IMR-90 (cell line): ENCODE measurements around the gene RFTN1.

ENCODE experiments used
- BHLHE40 ChIP-seq: fragments of 150-350 bp; IDR thresholded peaks from 2 replicates; pipeline ENCODE4 v1.6.1; 2016; ENCODE audit warnings: mild to moderate bottlenecking, low read depth, low read length
- CTCF ChIP-seq: conservative IDR thresholded peaks from 2 replicates; pipeline ENCODE4 v1.5.1; 2012; ENCODE audit warnings: mild to moderate bottlenecking, low read depth, low read length, improper control_type of control experiment
- ELK1 ChIP-seq: fragments of 150-350 bp; IDR thresholded peaks from 2 replicates; pipeline ENCODE4 v1.6.1; 2016; ENCODE audit warnings: low read depth, mild to moderate bottlenecking, low read length, moderate library complexity, borderline replicate concordance
- POLR2A ChIP-seq: IDR thresholded peaks from 2 replicates; pipeline ENCODE4 v1.6.1; 2012; ENCODE audit warnings: mild to moderate bottlenecking, low read depth, low read length
- RAD21 ChIP-seq: IDR thresholded peaks from 2 replicates; pipeline ENCODE4 v1.6.1; 2012; ENCODE audit warnings: low read length, improper control_type of control experiment
- RFX5 ChIP-seq: IDR thresholded peaks from 2 replicates; pipeline ENCODE4 v1.8.0; 2012; ENCODE audit warnings: low read depth, mild to moderate bottlenecking, low read length, moderate library complexity
- USF2 ChIP-seq: fragments of 150-350 bp; IDR thresholded peaks from 2 replicates; pipeline ENCODE4 v1.6.1; 2017; ENCODE audit warnings: mild to moderate bottlenecking, antibody characterized with exemption, low read length, low read depth

- TF ChIP-seq CTCF: no peak
- TF ChIP-seq POLR2A: no peak
- TF ChIP-seq RFX5: no peak
- TF ChIP-seq RAD21: no peak
- TF ChIP-seq ELK1: no peak
- no peak for TF ChIP-seq BHLHE40
- TF ChIP-seq USF2: no peak
Observed at GRCh38 chr3:16482770-16483531, 30.5 kb downstream of the RFTN1 start.
